Heart left ventricle (tissue), 13 donors: ENCODE data around the gene CPT1A.

Source experiments
- POLR2A ChIP-seq, 2 donors: fragments of 450-650 bp; IDR thresholded peaks; one replicate each; pipeline ENCODE4 v1.6.1; 2017; ENCODE audit warnings: antibody characterized with exemption in 2 of 2, mild to moderate bottlenecking in 2 of 2, moderate library complexity in 2 of 2
- TF ChIP-seq, protein P1 (sequence below), 12 donors: fragments of 200-600 bp; sonication (generic) in 4 of 12; IDR thresholded peaks; one replicate each; pipeline versions ENCODE4 v1.5.0 to v1.8.0; 2018 to 2022; ENCODE audit warnings: antibody characterized with exemption in 12 of 12, mild to moderate bottlenecking in 5 of 12
- donor health status: ischemic (EF 13 %, LVEDD 7.1; RV severe dilation, severe dysfunction).
- donor health status: DM: no; HTN: yes; CAD: no.
- donor health status: DM: no; HTN: no; CAD: no.
- donor health status: ischemic (EF 25% LVEDD 6.9; RV normal size, moderate dysfunction).
- donor health status: ischemic (EF 25% LVEDD 5.7; RV mildly dilated, moderate dysfunction).
- donor health status: ischemic (EF 35%, LVEDD 5.7; RV mildly dilated, moderate dysfunction).
- donor health status: nonischemic (EF 11% LVEDD 7.7; RV severe dilation, severe dysfunction).
- donor health status: DM: yes; HTN: yes; CAD: no.
- donor health status: PGD.
- donor health status: ischemic (EF 29% LVEDD 5.4; RV normal size, mild dysfunction).
- donor health status: nonischemic (EF 23%, LVEDD 6.1; RV moderate dilation, normal function).

DNA sequence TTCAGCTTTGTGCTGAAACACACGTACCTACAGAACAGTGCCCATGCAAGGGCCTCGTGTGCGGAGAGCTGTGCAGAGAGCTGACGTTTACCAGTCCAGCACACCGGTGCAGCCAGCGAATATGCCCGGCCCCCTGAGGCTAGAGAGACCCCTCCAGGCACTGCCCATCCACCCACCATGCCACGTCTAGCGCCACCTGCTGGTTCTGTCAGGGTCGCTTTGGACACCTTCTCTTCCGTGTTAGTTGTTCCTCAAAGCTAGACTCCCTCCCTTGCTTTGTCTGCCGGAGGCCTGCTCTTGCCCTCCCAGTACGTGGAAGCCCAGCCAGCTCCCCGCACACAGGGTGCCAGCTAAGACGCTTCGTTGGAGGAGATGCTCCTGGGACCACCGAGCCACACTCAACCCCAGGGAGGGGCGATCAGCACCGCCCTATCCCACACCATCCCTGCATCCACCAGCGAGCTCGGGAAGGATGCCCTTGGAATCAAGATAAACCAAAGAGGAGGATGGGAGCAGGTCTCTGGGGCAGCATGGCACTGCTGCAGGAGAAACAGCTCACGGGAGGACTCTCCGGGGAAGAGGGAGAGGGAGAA lies 43.4 kb downstream of the CPT1A start:
- TF ChIP-seq, protein P1, sequence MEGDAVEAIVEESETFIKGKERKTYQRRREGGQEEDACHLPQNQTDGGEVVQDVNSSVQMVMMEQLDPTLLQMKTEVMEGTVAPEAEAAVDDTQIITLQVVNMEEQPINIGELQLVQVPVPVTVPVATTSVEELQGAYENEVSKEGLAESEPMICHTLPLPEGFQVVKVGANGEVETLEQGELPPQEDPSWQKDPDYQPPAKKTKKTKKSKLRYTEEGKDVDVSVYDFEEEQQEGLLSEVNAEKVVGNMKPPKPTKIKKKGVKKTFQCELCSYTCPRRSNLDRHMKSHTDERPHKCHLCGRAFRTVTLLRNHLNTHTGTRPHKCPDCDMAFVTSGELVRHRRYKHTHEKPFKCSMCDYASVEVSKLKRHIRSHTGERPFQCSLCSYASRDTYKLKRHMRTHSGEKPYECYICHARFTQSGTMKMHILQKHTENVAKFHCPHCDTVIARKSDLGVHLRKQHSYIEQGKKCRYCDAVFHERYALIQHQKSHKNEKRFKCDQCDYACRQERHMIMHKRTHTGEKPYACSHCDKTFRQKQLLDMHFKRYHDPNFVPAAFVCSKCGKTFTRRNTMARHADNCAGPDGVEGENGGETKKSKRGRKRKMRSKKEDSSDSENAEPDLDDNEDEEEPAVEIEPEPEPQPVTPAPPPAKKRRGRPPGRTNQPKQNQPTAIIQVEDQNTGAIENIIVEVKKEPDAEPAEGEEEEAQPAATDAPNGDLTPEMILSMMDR (IDR thresholded peaks at IDR 0.05) = peak; percentile 31 to 65 (median 55)
- no peak for TF ChIP-seq POLR2A (IDR thresholded peaks at IDR 0.05)
